ENCODE data around the gene CES3. TPM values are rescaled to one million over a fixed set of nuclear protein-coding genes. Genes with fewer than 3 reads are reported as not detected.

Gene CES3
- polyA plus RNA-seq, 2 of the 4 experiments (the other 2 are of a cell fraction), result 2.1 to 3.8 TPM

DNA sequence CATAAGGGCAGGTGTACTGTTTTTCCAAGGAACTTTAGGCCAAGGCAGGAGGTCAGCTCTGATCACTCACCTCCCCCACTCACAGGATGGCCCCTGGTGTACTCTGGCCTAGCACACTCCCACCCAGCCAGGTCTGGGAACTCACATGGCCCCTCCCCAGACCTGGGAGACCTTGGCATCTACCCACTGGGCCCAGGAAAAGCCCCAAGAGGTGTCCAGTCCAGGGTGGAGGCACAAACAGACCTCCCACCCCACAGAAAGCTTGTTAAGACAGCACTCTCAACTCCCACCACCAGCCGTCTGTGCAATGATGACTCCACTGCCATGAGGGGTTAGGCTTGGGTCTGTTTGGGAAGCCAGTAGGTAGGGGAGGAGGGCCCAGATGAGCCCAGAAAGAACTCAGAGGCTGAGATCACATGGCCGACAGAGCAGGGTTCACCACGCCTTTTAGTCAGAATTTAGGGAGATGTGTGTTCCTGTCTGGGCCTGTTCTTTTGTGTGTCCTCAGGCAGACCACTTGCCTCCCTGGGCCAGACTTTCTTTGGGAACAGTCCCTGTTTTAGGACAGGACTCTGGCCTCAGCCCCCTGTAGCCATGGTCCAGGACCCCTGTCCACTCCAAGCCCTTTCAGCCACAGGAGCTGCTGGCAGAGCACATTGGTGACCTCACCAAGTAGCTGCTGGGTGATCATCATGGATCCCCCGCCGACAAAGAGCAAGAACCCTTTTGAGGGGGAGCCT lies 55.8 kb downstream of the CES3 start:
- no peak for FAIRE-seq
- Histone ChIP-seq H3K27ac (no peak overlapping the region; a peak in 1 of 6 replicates), H3K9me3 (no peaks in the 10 kb centered on the region), H3K4me2 (no peak overlapping the region), H3K4me3 (no peak overlapping the region), H3K4me1 (no peaks in the 10 kb centered on the region)
- WGBS (ENCODE audit: missing lambda C conversion rate), result 80% methylated on average over 5 of the region's 5 CpGs
- ChIA-PET CTCF (interaction anchor here (0.6 to 9.1 kb wide), 43 partner anchors 8 to 570 kb away, joined by 3 to 94 read pairs (median 6); partner anchors contain the start of genes B3GNT9, E2F4, FBXL8 and MATCAP1), POLR2A (interaction anchor here (1.9 kb wide), 1 partner anchor 11 kb away, joined by 6 read pairs; no protein-coding TSS in a partner anchor)
- no peak for DNase-seq (ENCODE audit: low read depth in 1 of 2, low spot score in 1 of 2)
- ATAC-seq, result no peak
- TF ChIP-seq BHLHE40 (IDR thresholded peaks at IDR 0.05; ENCODE audit: low read depth, low read length), result no peak
- TF ChIP-seq SREBF2 (IDR thresholded peaks at IDR 0.05), result no peak
- TF ChIP-seq FOSB (CRISPR knock-in tag; IDR thresholded peaks at IDR 0.05), result no peak
- no peak for TF ChIP-seq ZFP36 (IDR thresholded peaks at IDR 0.05; ENCODE audit: borderline replicate concordance, partially characterized antibody)
- no peak for TF ChIP-seq MAX (IDR thresholded peaks at IDR 0.05)
- no peak for TF ChIP-seq CHD2 (IDR thresholded peaks at IDR 0.05; ENCODE audit: low read length, partially characterized antibody)
- no peak for TF ChIP-seq CEBPB (IDR thresholded peaks at IDR 0.05)
- TF ChIP-seq RFX5 (IDR thresholded peaks at IDR 0.05), result no peak
- no peak for TF ChIP-seq RNF2 (IDR thresholded peaks at IDR 0.05; ENCODE audit: borderline replicate concordance, low read depth)
- TF ChIP-seq HOXA7 (CRISPR knock-in tag; IDR thresholded peaks at IDR 0.05), result no peak
- no peak for TF ChIP-seq NR3C1 (IDR thresholded peaks at IDR 0.05)
- no peak for TF ChIP-seq ZC3H11A (IDR thresholded peaks at IDR 0.05)
- no peak for TF ChIP-seq NFE2L2 (conservative IDR thresholded peaks at IDR 0.05; ENCODE audit: low read length)
- no peak for TF ChIP-seq JUNB (IDR thresholded peaks at IDR 0.05)
- TF ChIP-seq EP300 (IDR thresholded peaks at IDR 0.05), result no peak
- TF ChIP-seq, protein P1, sequence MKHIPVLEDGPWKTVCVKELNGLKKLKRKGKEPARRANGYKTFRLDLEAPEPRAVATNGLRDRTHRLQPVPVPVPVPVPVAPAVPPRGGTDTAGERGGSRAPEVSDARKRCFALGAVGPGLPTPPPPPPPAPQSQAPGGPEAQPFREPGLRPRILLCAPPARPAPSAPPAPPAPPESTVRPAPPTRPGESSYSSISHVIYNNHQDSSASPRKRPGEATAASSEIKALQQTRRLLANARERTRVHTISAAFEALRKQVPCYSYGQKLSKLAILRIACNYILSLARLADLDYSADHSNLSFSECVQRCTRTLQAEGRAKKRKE (CRISPR knock-in tag; IDR thresholded peaks at IDR 0.05; ENCODE audit: low read depth), result no peak
- no peak for TF ChIP-seq GATA3 (IDR thresholded peaks at IDR 0.05; ENCODE audit: borderline replicate concordance)
- no peak for TF ChIP-seq KDM1A (IDR thresholded peaks at IDR 0.05; ENCODE audit: low read depth)
- TF ChIP-seq POLR2AphosphoS2 (conservative IDR thresholded peaks at IDR 0.05; ENCODE audit: low read length), result no peak

GRCh38 chr16:67017421-67017750 lies 56.3 kb downstream of the CES3 start:
- no peak for TF ChIP-seq GATA3 (IDR thresholded peaks at IDR 0.05; ENCODE audit: borderline replicate concordance)
- TF ChIP-seq MYC (IDR thresholded peaks at IDR 0.05; ENCODE audit: borderline replicate concordance, low read length), result no peak
- TF ChIP-seq POLR2AphosphoS2 (conservative IDR thresholded peaks at IDR 0.05; ENCODE audit: low read length), result no peak
- TF ChIP-seq CBX8 (IDR thresholded peaks at IDR 0.05), result no peak
- Histone ChIP-seq H3K9me3 (no peaks in the 10 kb centered on the region), H3K27ac (no peak overlapping the region), H3K4me3 (no peak overlapping the region), H3K4me2 (no peak overlapping the region), H3K4me1 (no peaks in the 10 kb centered on the region; the same call in 2 of the 3 replicates)
- no peak for ATAC-seq
- DNase-seq (ENCODE audit: low read depth in 1 of 2, low spot score in 1 of 2), result no peak
- FAIRE-seq, result no peak
- CTCF ChIA-PET, result interaction anchor here (0.6 to 9.1 kb wide), 53 partner anchors 9 to 570 kb away, joined by 3 to 94 read pairs (median 6); partner anchors contain the start of genes B3GNT9, CES3, E2F4 and FBXL8
- POLR2A ChIA-PET, result interaction anchor here (1.0 to 1.9 kb wide), 5 partner anchors 10 to 168 kb away, joined by 3 to 6 read pairs (median 6); partner anchors contain the start of genes B3GNT9 and NOL3
- WGBS (ENCODE audit: missing lambda C conversion rate), result 81% methylated on average over 4 of the region's 4 CpGs

- no peaks in the 10 kb centered on the region for H3K9me3 ChIP-seq
- H3K27ac ChIP-seq, result peak overlapping the region in 1 of 2 experiments; percentile 49; a peak in 2 of 6 replicates
- peak; percentile 93 to 97 for DNase-seq (ENCODE audit: low read depth in 1 of 2, low spot score in 1 of 2)
- peaks cover 3% of the 10 kb centered on the region; the same call in 2 of the 3 replicates for H3K4me1 ChIP-seq
- ChIA-PET CTCF (interaction anchor here (0.6 to 9.1 kb wide), 64 partner anchors 9 to 569 kb away, joined by 3 to 94 read pairs (median 5); partner anchors contain the start of genes B3GNT9, CES3, E2F4 and EXOC3L1), POLR2A (interaction anchor here (1.0 to 1.9 kb wide), 5 partner anchors 10 to 168 kb away, joined by 3 to 6 read pairs (median 6); partner anchors contain the start of genes B3GNT9 and NOL3)
- 5% methylated on average over 5 of the region's 6 CpGs for WGBS (ENCODE audit: missing lambda C conversion rate)
- TF ChIP-seq, protein P2, sequence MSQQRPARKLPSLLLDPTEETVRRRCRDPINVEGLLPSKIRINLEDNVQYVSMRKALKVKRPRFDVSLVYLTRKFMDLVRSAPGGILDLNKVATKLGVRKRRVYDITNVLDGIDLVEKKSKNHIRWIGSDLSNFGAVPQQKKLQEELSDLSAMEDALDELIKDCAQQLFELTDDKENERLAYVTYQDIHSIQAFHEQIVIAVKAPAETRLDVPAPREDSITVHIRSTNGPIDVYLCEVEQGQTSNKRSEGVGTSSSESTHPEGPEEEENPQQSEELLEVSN (IDR thresholded peaks at IDR 0.05; ENCODE audit: borderline replicate concordance, low read depth), result peak; percentile 59; the same call in 1 of the 2 replicates
- TF ChIP-seq RAD21 (conservative IDR thresholded peaks at IDR 0.05 in 1 of 2, IDR thresholded peaks at IDR 0.05 in 1 of 2), result peak; percentile 84 to 92
- TF ChIP-seq BHLHE40 (IDR thresholded peaks at IDR 0.05; ENCODE audit: low read depth, low read length), result peak; percentile 90
- no peak for TF ChIP-seq MAFK (IDR thresholded peaks at IDR 0.05; ENCODE audit: partially characterized antibody)
- TF ChIP-seq CTCF (IDR thresholded peaks at IDR 0.05), result peak; percentile 84
- TF ChIP-seq USF2 (IDR thresholded peaks at IDR 0.05), result peak; percentile 88
- peak; percentile 86 for TF ChIP-seq SMC3 (IDR thresholded peaks at IDR 0.05)
- TF ChIP-seq MAX (IDR thresholded peaks at IDR 0.05), result peak; percentile 87
- TF ChIP-seq HDAC2 (IDR thresholded peaks at IDR 0.05), result no peak
- no peak overlapping the region for H3K4me3 ChIP-seq
- ATAC-seq, result peak; percentile 89 to 98
- H3K4me2 ChIP-seq, result no peak overlapping the region
- peak; percentile 96 for FAIRE-seq
These were observed 56.9 kb downstream of the CES3 start for GRCh38 chr16:67017810-67018488.
